GM12878 (cell line): ENCODE measurements around the gene CFLAR. TPM values are rescaled to one million over a fixed set of nuclear protein-coding genes. Genes with fewer than 3 reads are reported as not detected.

ENCODE experiments used
- ATF3 ChIP-seq: IDR thresholded peaks from 2 replicates; pipeline ENCODE4 v1.6.1; 2011; ENCODE audit warnings: low read depth, mild to moderate bottlenecking, low read length, moderate library complexity, borderline replicate concordance; ENCODE audit errors: extremely low read depth
- BCL11A ChIP-seq: IDR thresholded peaks from 2 replicates; pipeline ENCODE4 v1.6.1; 2011; ENCODE audit warnings: low read depth, low read length
- BMI1 ChIP-seq: fragments of 450-650 bp; IDR thresholded peaks from 2 replicates; pipeline ENCODE4 v1.6.1; 2016; ENCODE audit warnings: mild to moderate bottlenecking, moderate library complexity, borderline replicate concordance
- CBFB ChIP-seq: IDR thresholded peaks from 2 replicates; pipeline ENCODE4 v1.6.1; 2016; ENCODE audit warnings: antibody characterized with exemption, low read depth
- CBX3 ChIP-seq: fragments of 200-600 bp; sonication (generic); IDR thresholded peaks from 2 replicates; pipeline ENCODE4 v1.6.1; 2016; ENCODE audit warnings: low read depth, borderline replicate concordance
- CHD4 ChIP-seq: fragments of 200-600 bp; sonication (generic); IDR thresholded peaks from 2 replicates; pipeline ENCODE4 v1.6.1; 2016; ENCODE audit warnings: mild to moderate bottlenecking
- CREB1 ChIP-seq: IDR thresholded peaks from 2 replicates; pipeline ENCODE4 v1.6.1; 2012; ENCODE audit warnings: low read depth, mild to moderate bottlenecking, inconsistent platforms
- DPF2 ChIP-seq: fragments of 450-650 bp; IDR thresholded peaks from 2 replicates; pipeline ENCODE4 v1.6.1; 2017; ENCODE audit warnings: mild to moderate bottlenecking
- E2F8 ChIP-seq: fragments of 450-650 bp; IDR thresholded peaks from 2 replicates; pipeline ENCODE4 v1.6.1; 2018; ENCODE audit warnings: mild to moderate bottlenecking, low read depth, moderate library complexity; ENCODE audit not compliant: partially characterized antibody
- EGR1 ChIP-seq, 2 experiments: IDR thresholded peaks; 1 replicate in 1 of 2; 2 replicates in 1 of 2; pipeline ENCODE4 v1.6.1; 2011 to 2012; ENCODE audit warnings: low read depth in 2 of 2, low read length in 2 of 2, borderline replicate concordance in 1 of 2, mild to moderate bottlenecking in 1 of 2, moderate library complexity in 1 of 2
- ESRRA ChIP-seq: IDR thresholded peaks from 2 replicates; pipeline ENCODE4 v1.6.1; 2012; ENCODE audit warnings: mild to moderate bottlenecking, low read length, improper control_type of control experiment
- EZH2 ChIP-seq: IDR thresholded peaks from 2 replicates; pipeline ENCODE4 v1.6.1; 2012; ENCODE audit warnings: low read depth, mild to moderate bottlenecking, control low read depth, inconsistent platforms, low read length, borderline replicate concordance; ENCODE audit not compliant: control insufficient read depth
- GABPA ChIP-seq: IDR thresholded peaks from 2 replicates; pipeline ENCODE4 v1.6.1; 2014; ENCODE audit warnings: antibody characterized with exemption, low read depth, mild to moderate bottlenecking, inconsistent platforms
- GATAD2B ChIP-seq: fragments of 450-650 bp; conservative IDR thresholded peaks from 2 replicates; pipeline ENCODE4 v1.6.1; 2017; ENCODE audit warnings: low read depth, mild to moderate bottlenecking, moderate library complexity
- HDAC6 ChIP-seq: fragments of 200-600 bp; sonication (generic); IDR thresholded peaks from one replicate; pipeline ENCODE4 v1.8.0; 2017; ENCODE audit warnings: antibody characterized with exemption; ENCODE audit not compliant: unreplicated experiment
- JUND ChIP-seq: IDR thresholded peaks from 2 replicates; pipeline ENCODE4 v1.6.1; 2012; ENCODE audit warnings: low read depth, mild to moderate bottlenecking, low read length, improper control_type of control experiment, moderate library complexity
- KAT2A ChIP-seq: conservative IDR thresholded peaks from 2 replicates; pipeline ENCODE4 v1.6.1; 2011; ENCODE audit warnings: low read depth, low read length; ENCODE audit not compliant: control insufficient read depth
- MAX ChIP-seq: IDR thresholded peaks from 2 replicates; pipeline ENCODE4 v1.6.1; 2012; ENCODE audit warnings: low read depth, low read length, improper control_type of control experiment
- MEF2B ChIP-seq: fragments of 450-650 bp; IDR thresholded peaks from 2 replicates; pipeline ENCODE4 v1.6.1; 2018; ENCODE audit warnings: mild to moderate bottlenecking, moderate library complexity; ENCODE audit not compliant: partially characterized antibody, poor library complexity, severe bottlenecking
- NFIC ChIP-seq: IDR thresholded peaks from 2 replicates; pipeline ENCODE4 v1.6.1; 2012; ENCODE audit warnings: low read depth, mild to moderate bottlenecking, inconsistent platforms, low read length, moderate library complexity
- NFXL1 ChIP-seq: fragments of 450-650 bp; IDR thresholded peaks from 2 replicates; pipeline ENCODE4 v1.6.1; 2017; ENCODE audit warnings: antibody characterized with exemption, mild to moderate bottlenecking, borderline replicate concordance
- NR2C1 ChIP-seq: fragments of 450-650 bp; IDR thresholded peaks from 2 replicates; pipeline ENCODE4 v1.6.1; 2017; ENCODE audit warnings: antibody characterized with exemption, mild to moderate bottlenecking, moderate library complexity
- PAX5 ChIP-seq: IDR thresholded peaks from 2 replicates; pipeline ENCODE4 v1.6.1; 2011; ENCODE audit warnings: low read depth, low read length, borderline replicate concordance
- STAT3 ChIP-seq: IDR thresholded peaks from 2 replicates; pipeline ENCODE4 v1.6.1; 2011; ENCODE audit warnings: low read depth, low read length, improper control_type of control experiment
- SUPT20H ChIP-seq: IDR thresholded peaks from 2 replicates; pipeline ENCODE4 v1.6.1; 2011; ENCODE audit warnings: low read depth, mild to moderate bottlenecking, low read length, moderate library complexity, borderline replicate concordance; ENCODE audit not compliant: control insufficient read depth
- TCF7 ChIP-seq: IDR thresholded peaks from 2 replicates; pipeline ENCODE4 v1.6.1; 2014; ENCODE audit warnings: antibody characterized with exemption, borderline replicate concordance
- ZNF622 ChIP-seq: fragments of 450-650 bp; IDR thresholded peaks from 2 replicates; pipeline ENCODE4 v1.6.1; 2017; ENCODE audit warnings: mild to moderate bottlenecking, inconsistent platforms
- polyA plus RNA-seq, 11 experiments: library from polyadenylated mRNA; depleted of rRNA in 4 of 11; unstranded in 6 of 11; stranded (reverse) in 5 of 11; fragments of >200 nt; fragmentation: Nextera tagmentation in 4 of 11; fragmentation: Illumina TruSeq in 1 of 11; extraction: Ambion mirVana in 4 of 11; extraction: Trizol in 1 of 11; gene quantifications; 1 replicate in 1 of 11; 2 replicates in 10 of 11; pipeline versions ENCODE4 v1.2.1 to v1.2.3, GENCODE V29; 2011 to 2016; ENCODE audit warnings: inconsistent platforms in 2 of 11, missing spikeins in 2 of 11, low read depth in 1 of 11
- total RNA-seq, 4 experiments: library from RNA; depleted of rRNA in 3 of 4; stranded (reverse); fragments of >200 nt in 3 of 4; fragmentation: Illumina TruSeq in 1 of 4; extraction: Trizol in 1 of 4; gene quantifications; 2 replicates each; pipeline versions ENCODE4 v1.2.1 to v1.2.3, GENCODE V29; 2013 to 2021

Gene CFLAR
- total and polyA plus RNA-seq, 10 of the 15 experiments (the other 5 are each of a cell fraction or from before 2014, with no cell fraction given) = 80.6 to 181 (median 101) TPM

- TF ChIP-seq E2F8 (no peak), CBX3 (no peak), TCF7 (no peak), CHD4 (no peak), BCL11A (peak; percentile 72; the same call in 1 of the 2 replicates), STAT3 (peak; percentile 71), NFIC (peak; percentile 98), JUND (peak; percentile 41; the same call in 1 of the 2 replicates), ATF3 (no peak), GABPA (peak; percentile 46; the same call in 1 of the 2 replicates), KAT2A (no peak), PAX5 (0 out of 2 replicates have a peak, but pooled peaks have one; percentile 55), DPF2 (peak; percentile 65; the same call in 1 of the 2 replicates), ZNF622 (no peak), NR2C1 (no peak), GATAD2B (no peak), HDAC6 (no peak), MAX (peak; percentile 85), EZH2 (no peak), BMI1 (no peak), CBFB (no peak), NFXL1 (no peak), EGR1 (IDR thresholded peaks at IDR 0.05; ENCODE audit: borderline replicate concordance in 1 of 2, low read depth in 2 of 2, low read length in 2 of 2) (peak in 1 of 2 experiments; percentile 44; a peak in 1 of 3 replicates), CREB1 (peak; percentile 85), SUPT20H (no peak), ESRRA (no peak), MEF2B (no peak)
Measured at GRCh38 chr2:201128933-201129505, 13.1 kb downstream of the CFLAR start (continued).
